Thoracic aorta (tissue), 2 donors: ENCODE data around the gene WDFY2. TPM values are rescaled to one million over a fixed set of nuclear protein-coding genes. Genes with fewer than 3 reads are reported as not detected.

Source experiments
- ATAC-seq: fragments of 150-250 bp; one replicate; pipeline ENCODE4 v1.8.0; 2017; ENCODE audit warnings: low read depth; ENCODE audit not compliant: insufficient number of reproducible peaks, low FRiP score
- DNase-seq: peaks from one replicate; pipeline ENCODE4 v3.0.0-alpha.2; 2020; ENCODE audit warnings: low spot score
- H3K27ac ChIP-seq, 2 donors: fragments of 200-600 bp; sonication (generic); 1 replicate in 1 of 2; 2 replicates in 1 of 2; pipeline ENCODE4 v1.5.1; 2016; ENCODE audit warnings: mild to moderate bottlenecking in 2 of 2, moderate library complexity in 2 of 2
- H3K27me3 ChIP-seq: fragments of 200-600 bp; sonication (generic); replicated peaks from 2 replicates; pipeline ENCODE4 v1.6.0; 2016; ENCODE audit warnings: mild to moderate bottlenecking; ENCODE audit not compliant: insufficient read depth
- H3K36me3 ChIP-seq: fragments of 200-600 bp; sonication (generic); one replicate; pipeline ENCODE4 v1.5.1; 2016
- H3K4me1 ChIP-seq, 2 donors: fragments of 200-600 bp; sonication (generic); 1 replicate in 1 of 2; 2 replicates in 1 of 2; pipeline versions ENCODE4 v1.5.1 to v1.6.0; 2016; ENCODE audit warnings: low read depth in 2 of 2, mild to moderate bottlenecking in 1 of 2; ENCODE audit not compliant: control insufficient read depth in 1 of 2
- H3K4me3 ChIP-seq: fragments of 200-600 bp; sonication (generic); 2 replicates; pipeline ENCODE4 v1.5.1; 2016; ENCODE audit warnings: mild to moderate bottlenecking
- H3K9me3 ChIP-seq: fragments of 200-600 bp; sonication (generic); 2 replicates; pipeline ENCODE4 v1.5.1; 2016
- CTCF ChIP-seq: fragments of 200-600 bp; sonication (generic); IDR thresholded peaks from one replicate; pipeline ENCODE4 v1.5.1; 2019; ENCODE audit warnings: antibody characterized with exemption
- total RNA-seq, 2 donors: library from RNA; depleted of rRNA; stranded (reverse); fragments of >200 nt; gene quantifications; one replicate each; pipeline versions ENCODE4 v1.1.0 to v1.2.3, GENCODE V29; 2016

The WDFY2 gene
- total RNA-seq, 2 donors from 2014 or later, result 14.6 to 19.3 TPM

GRCh38 chr13:51668580-51669195 is 84.4 kb downstream of the WDFY2 start:
- DNase-seq (no peak), ATAC-seq (no peak)
- no peak overlapping the region for H3K27ac ChIP-seq
- H3K9me3 ChIP-seq, result no peaks in the 10 kb centered on the region
- H3K27me3 ChIP-seq, result no peaks in the 10 kb centered on the region
- H3K4me1 ChIP-seq, result peaks cover 33 to 68% of the 10 kb centered on the region in 2 donors
- no peak overlapping the region for H3K4me3 ChIP-seq
- H3K36me3 ChIP-seq, result no peaks in the 10 kb centered on the region
- no peak for TF ChIP-seq CTCF

GRCh38 chr13:51673165-51673564 is 88.9 kb downstream of the WDFY2 start:
- H3K9me3 ChIP-seq, result no peaks in the 10 kb centered on the region
- peaks cover 25 to 42% of the 10 kb centered on the region in 2 donors for H3K4me1 ChIP-seq
- no peak overlapping the region for H3K4me3 ChIP-seq
- H3K27me3 ChIP-seq, result no peaks in the 10 kb centered on the region
- peak overlapping the region in 1 of 2 donors; percentile 20 for H3K27ac ChIP-seq
- ATAC-seq (no peak), DNase-seq (no peak)
- no peak for TF ChIP-seq CTCF
- no peaks in the 10 kb centered on the region for H3K36me3 ChIP-seq

GRCh38 chr13:51674276-51674675 is 90.0 kb downstream of the WDFY2 start:
- H3K36me3 ChIP-seq, result no peaks in the 10 kb centered on the region
- H3K27ac ChIP-seq, result no peak overlapping the region
- H3K9me3 ChIP-seq, result no peaks in the 10 kb centered on the region
- H3K4me3 ChIP-seq, result no peak overlapping the region
- DNase-seq (no peak), ATAC-seq (no peak)
- H3K27me3 ChIP-seq, result no peaks in the 10 kb centered on the region
- peaks cover 21 to 31% of the 10 kb centered on the region in 2 donors for H3K4me1 ChIP-seq
- no peak for TF ChIP-seq CTCF

- Histone ChIP-seq H3K9me3 (no peaks in the 10 kb centered on the region), H3K4me1 (peaks cover 18 to 27% of the 10 kb centered on the region in 2 donors), H3K4me3 (no peak overlapping the region), H3K36me3 (no peaks in the 10 kb centered on the region), H3K27ac (no peak overlapping the region), H3K27me3 (no peaks in the 10 kb centered on the region)
- TF ChIP-seq CTCF, result no peak
- no peak for ATAC-seq
- DNase-seq, result no peak
Observed at GRCh38 chr13:51675385-51675784, 91.1 kb downstream of the WDFY2 start.

- DNase-seq (no peak), ATAC-seq (no peak)
Observed at GRCh38 chr13:51675877-51676276, 91.6 kb downstream of the WDFY2 start.

More at GRCh38 chr13:51675877-51676276, 91.6 kb downstream of the WDFY2 start:
- H3K36me3 ChIP-seq, result no peaks in the 10 kb centered on the region
- peaks cover 18 to 27% of the 10 kb centered on the region in 2 donors for H3K4me1 ChIP-seq
- TF ChIP-seq CTCF, result no peak
- no peak overlapping the region for H3K27ac ChIP-seq
- no peak overlapping the region for H3K4me3 ChIP-seq
- no peaks in the 10 kb centered on the region for H3K9me3 ChIP-seq
- H3K27me3 ChIP-seq, result no peaks in the 10 kb centered on the region
